ENCODE measurements around the gene CNTNAP1.

CNTNAP1 gene

GRCh38 chr17:42743595-42744282 lies 61.4 kb downstream of the CNTNAP1 start:
- DNase-seq = no peak

GRCh38 chr17:42744283-42744805 lies 62.0 kb downstream of the CNTNAP1 start:
- peak; percentile 55 for DNase-seq

GRCh38 chr17:42744806-42745617 lies 62.7 kb downstream of the CNTNAP1 start, which contains the start of gene EZH1:
EZH1 (minus strand) TSS chr17:42745040; CDS start chr17:42728941, 16,099 bp downstream.
- DNase-seq = peak; percentile 80

- DNase-seq = no peak
Measured at GRCh38 chr17:42748202-42748907, 66.0 kb downstream of the CNTNAP1 start.

- no peak for DNase-seq
Measured at GRCh38 chr17:42748908-42749798, 66.8 kb downstream of the CNTNAP1 start.

Measured in NCI-H748 treated with DMSO at 0.1 percent for 48 hours (cell line).